HG02763 (cell line): ENCODE measurements around the gene KIF3A.

Experiments used
- ATAC-seq: cut with Tn5 transposase; IDR thresholded peaks from one replicate; pipeline ENCODE4 v1.9.1; 2021; ENCODE audit warnings: mild to moderate bottlenecking, moderate library complexity; ENCODE audit not compliant: unreplicated experiment

Gene KIF3A

GRCh38 chr5:132665574-132666080, 71.7 kb downstream of the KIF3A start:
- no peak for ATAC-seq

- no peak for ATAC-seq
Observed at GRCh38 chr5:132664696-132665209, 72.6 kb downstream of the KIF3A start.

GRCh38 chr5:132663771-132664695, 73.3 kb downstream of the KIF3A start:
- peak; percentile 37 for ATAC-seq

GRCh38 chr5:132662925-132663770, 74.2 kb downstream of the KIF3A start:
- peak; percentile 59 for ATAC-seq

GRCh38 chr5:132662004-132662401, 75.3 kb downstream of the KIF3A start:
- no peak for ATAC-seq

GRCh38 chr5:132661231-132662003, 75.9 kb downstream of the KIF3A start:
- no peak for ATAC-seq

- no peak for ATAC-seq
Observed at GRCh38 chr5:132659598-132660493, 77.5 kb downstream of the KIF3A start.

- ATAC-seq, result no peak
Observed at GRCh38 chr5:132658381-132659302, 78.7 kb downstream of the KIF3A start.

GRCh38 chr5:132657676-132658380, 79.5 kb downstream of the KIF3A start, which contains the start of gene IL13:
Gene IL13 (plus strand): TSS chr5:132658173. CDS start chr5:132658187, 14 bp downstream.
- ATAC-seq, result no peak

GRCh38 chr5:132656774-132657355, 80.5 kb downstream of the KIF3A start:
- ATAC-seq, result no peak

GRCh38 chr5:132655821-132656773, 81.2 kb downstream of the KIF3A start:
- no peak for ATAC-seq

GRCh38 chr5:132653716-132654115, 83.6 kb downstream of the KIF3A start:
- no peak for ATAC-seq

GRCh38 chr5:132651838-132652469, 85.4 kb downstream of the KIF3A start:
- no peak for ATAC-seq

GRCh38 chr5:132648355-132648754, 89.0 kb downstream of the KIF3A start:
- no peak for ATAC-seq

GRCh38 chr5:132647473-132647872, 89.9 kb downstream of the KIF3A start:
- no peak for ATAC-seq
